ENCODE data around the gene USP47. TPM values are rescaled to one million over a fixed set of nuclear protein-coding genes. Genes with fewer than 3 reads are reported as not detected.
A peak's percentile ranks its signal among the peaks of the same experiment; 100 is the strongest.

USP47 gene
- total and polyA plus RNA-seq, 7 donors: 31.3 to 132 (median 78.9) TPM

GRCh38 chr11:11985954-11986949 lies 144.5 kb downstream of the USP47 start:
- TF ChIP-seq CTCF (IDR thresholded peaks at IDR 0.05): no peak
- H3K36me3 ChIP-seq (ENCODE audit: insufficient read depth in 1 of 2, low read depth in 1 of 2): no peaks in the 10 kb centered on the region
- H3K4me3 ChIP-seq: no peak overlapping the region
- WGBS, 3 donors: 76 to 79% (median 78%) methylated on average over 9 of the region's 9 CpGs
- intact Hi-C loops (cut with DNase I): no loop called here
- ATAC-seq (no peak), DNase-seq (no peak)
- no peak overlapping the region for H3K27ac ChIP-seq
- no peaks in the 10 kb centered on the region for H3K27me3 ChIP-seq (ENCODE audit: insufficient read depth in 3 of 3, low read length in 2 of 3)
- H3K4me1 ChIP-seq: no peaks in the 10 kb centered on the region
- no peaks in the 10 kb centered on the region for H3K9me3 ChIP-seq

GRCh38 chr11:11987503-11988022 lies 145.8 kb downstream of the USP47 start:
- no peaks in the 10 kb centered on the region for H3K9me3 ChIP-seq
- no peaks in the 10 kb centered on the region for H3K36me3 ChIP-seq (ENCODE audit: insufficient read depth in 1 of 2, low read depth in 1 of 2)
- intact Hi-C loops (cut with DNase I): no loop called here
- no peak for DNase-seq
- no peak overlapping the region for H3K4me3 ChIP-seq
- no peak for ATAC-seq
- TF ChIP-seq CTCF (IDR thresholded peaks at IDR 0.05): peak; percentile 4
- H3K27me3 ChIP-seq (ENCODE audit: insufficient read depth in 3 of 3, low read length in 2 of 3): peaks cover 0 to 2% (median 0%) of the 10 kb centered on the region in 3 donors
- no peaks in the 10 kb centered on the region for H3K4me1 ChIP-seq
- 77 to 91% (median 85%) methylated on average over 1 of the region's 1 CpG for WGBS, 3 donors
- H3K27ac ChIP-seq: no peak overlapping the region

- H3K4me3 ChIP-seq: no peak overlapping the region
- H3K36me3 ChIP-seq (ENCODE audit: insufficient read depth in 1 of 2, low read depth in 1 of 2): no peaks in the 10 kb centered on the region
- 82 to 84% (median 84%) methylated on average over 7 of the region's 7 CpGs for WGBS, 3 donors
- intact Hi-C loops (cut with DNase I): no loop called here
- no peak for DNase-seq
- H3K4me1 ChIP-seq: no peaks in the 10 kb centered on the region
- no peaks in the 10 kb centered on the region for H3K9me3 ChIP-seq
- ATAC-seq: no peak
- H3K27ac ChIP-seq: no peak overlapping the region
- no peak for TF ChIP-seq CTCF (IDR thresholded peaks at IDR 0.05)
- peaks cover 0 to 2% (median 0%) of the 10 kb centered on the region in 3 donors for H3K27me3 ChIP-seq (ENCODE audit: insufficient read depth in 3 of 3, low read length in 2 of 3)
Measured at GRCh38 chr11:11988099-11988651, 146.4 kb downstream of the USP47 start.

GRCh38 chr11:11988681-11989261 lies 147.0 kb downstream of the USP47 start:
- Histone ChIP-seq H3K36me3 (ENCODE audit: insufficient read depth in 1 of 2, low read depth in 1 of 2) (no peaks in the 10 kb centered on the region), H3K9me3 (no peaks in the 10 kb centered on the region), H3K4me1 (no peaks in the 10 kb centered on the region), H3K4me3 (no peak overlapping the region), H3K27me3 (ENCODE audit: insufficient read depth in 3 of 3, low read length in 2 of 3) (peaks cover 0 to 2% (median 0%) of the 10 kb centered on the region in 3 donors), H3K27ac (no peak overlapping the region)
- TF ChIP-seq CTCF (IDR thresholded peaks at IDR 0.05): no peak
- ATAC-seq: no peak
- WGBS, 3 donors: 78 to 88% (median 85%) methylated on average over 5 of the region's 5 CpGs
- no peak for DNase-seq
- intact Hi-C loops (cut with DNase I): no loop called here

Measured in psoas muscle (tissue), 8 donors.